ENCODE results near the gene MTX2.

DNA sequence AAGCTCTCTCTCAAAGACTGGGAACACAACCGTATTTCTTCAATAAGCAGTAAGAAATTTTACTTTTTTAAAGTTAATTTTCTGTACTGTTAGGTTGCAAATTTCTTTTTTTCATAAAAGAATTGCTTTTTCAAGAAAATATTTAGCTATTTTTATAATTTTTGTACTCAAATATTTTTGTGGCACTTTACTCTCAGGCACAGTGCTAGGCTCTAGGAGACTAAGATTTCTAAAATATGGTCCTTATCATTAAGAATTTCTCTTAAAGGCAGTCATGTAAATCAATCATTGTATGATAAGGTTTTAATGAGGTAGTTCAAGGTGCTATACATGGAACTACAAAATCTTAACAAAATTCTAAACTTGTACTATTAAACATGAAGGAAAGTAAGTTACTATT, 61.4 kb downstream of the MTX2 start:
- TF ChIP-seq, protein P1, sequence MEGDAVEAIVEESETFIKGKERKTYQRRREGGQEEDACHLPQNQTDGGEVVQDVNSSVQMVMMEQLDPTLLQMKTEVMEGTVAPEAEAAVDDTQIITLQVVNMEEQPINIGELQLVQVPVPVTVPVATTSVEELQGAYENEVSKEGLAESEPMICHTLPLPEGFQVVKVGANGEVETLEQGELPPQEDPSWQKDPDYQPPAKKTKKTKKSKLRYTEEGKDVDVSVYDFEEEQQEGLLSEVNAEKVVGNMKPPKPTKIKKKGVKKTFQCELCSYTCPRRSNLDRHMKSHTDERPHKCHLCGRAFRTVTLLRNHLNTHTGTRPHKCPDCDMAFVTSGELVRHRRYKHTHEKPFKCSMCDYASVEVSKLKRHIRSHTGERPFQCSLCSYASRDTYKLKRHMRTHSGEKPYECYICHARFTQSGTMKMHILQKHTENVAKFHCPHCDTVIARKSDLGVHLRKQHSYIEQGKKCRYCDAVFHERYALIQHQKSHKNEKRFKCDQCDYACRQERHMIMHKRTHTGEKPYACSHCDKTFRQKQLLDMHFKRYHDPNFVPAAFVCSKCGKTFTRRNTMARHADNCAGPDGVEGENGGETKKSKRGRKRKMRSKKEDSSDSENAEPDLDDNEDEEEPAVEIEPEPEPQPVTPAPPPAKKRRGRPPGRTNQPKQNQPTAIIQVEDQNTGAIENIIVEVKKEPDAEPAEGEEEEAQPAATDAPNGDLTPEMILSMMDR (IDR thresholded peaks at IDR 0.05; ENCODE audit: insufficient read depth, low read length, poor library complexity, severe bottlenecking): no peak
- no peak for TF ChIP-seq EZH2phosphoT487 (conservative IDR thresholded peaks at IDR 0.05; ENCODE audit: low read length)
